ENCODE data around the gene KAZN.
A peak's percentile ranks its signal among the peaks of the same experiment; 100 is the strongest.

KAZN gene

DNA sequence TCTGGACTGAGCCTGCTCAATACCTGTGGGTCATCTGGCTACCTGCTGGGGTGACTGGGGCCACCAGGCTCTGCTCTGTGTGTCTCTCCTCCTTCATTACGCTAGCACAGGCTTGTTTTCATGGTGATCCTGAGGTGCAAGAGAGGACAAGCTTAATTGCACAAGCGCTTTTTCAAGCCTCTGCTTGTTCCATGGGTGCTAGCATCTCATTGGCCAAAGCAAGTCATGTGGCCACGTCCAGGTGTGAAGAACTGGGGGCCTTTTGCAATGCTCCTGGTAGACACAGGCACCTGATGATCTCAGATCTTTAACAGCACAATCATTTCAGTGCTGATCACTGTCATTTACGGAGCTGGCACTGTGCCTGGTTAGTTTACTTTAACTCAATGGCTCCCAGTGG is 114.6 kb downstream of the KAZN start:
- no peak for DNase-seq (ENCODE audit: low spot score)

DNA sequence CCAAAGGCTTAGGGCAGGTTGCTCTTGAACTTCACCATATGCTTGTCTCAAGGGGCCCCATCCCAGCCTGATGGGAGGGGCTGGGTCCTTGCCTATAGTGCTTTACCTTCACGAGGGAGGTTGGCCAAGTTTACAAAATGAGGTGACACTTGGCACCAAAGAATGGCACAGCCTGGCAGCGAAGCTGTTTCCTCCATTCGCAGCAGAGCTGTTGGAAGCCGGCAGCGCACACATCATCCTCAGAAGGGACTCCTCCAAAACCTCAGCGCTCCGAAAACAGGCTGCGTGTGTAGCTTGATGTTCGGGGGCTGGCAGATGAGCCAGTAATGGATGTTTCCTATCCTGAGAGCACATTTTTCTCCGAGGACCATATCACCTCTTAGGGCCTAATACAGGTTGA is 116.8 kb downstream of the KAZN start:
- no peak for DNase-seq (ENCODE audit: low spot score)

DNA sequence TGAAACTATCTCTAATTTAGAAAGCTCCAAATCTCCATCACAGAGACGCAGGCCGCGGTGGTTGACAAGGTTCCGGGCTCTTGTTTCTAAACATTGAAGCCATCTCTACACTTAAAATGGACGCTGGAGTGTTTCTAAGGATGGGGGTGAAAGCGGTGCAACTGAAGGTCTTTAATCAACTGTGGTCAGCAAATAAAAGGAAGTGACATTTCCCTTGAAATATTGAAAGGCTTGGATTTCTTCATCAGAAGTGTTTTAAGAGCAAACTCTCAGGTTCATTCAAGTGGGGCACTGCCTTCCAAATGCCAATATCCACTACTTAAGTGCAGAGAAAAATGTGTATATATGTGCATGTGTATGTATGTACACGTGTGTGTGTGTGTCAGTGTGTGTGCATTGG is 117.3 kb downstream of the KAZN start:
- DNase-seq (ENCODE audit: low spot score): no peak

DNA sequence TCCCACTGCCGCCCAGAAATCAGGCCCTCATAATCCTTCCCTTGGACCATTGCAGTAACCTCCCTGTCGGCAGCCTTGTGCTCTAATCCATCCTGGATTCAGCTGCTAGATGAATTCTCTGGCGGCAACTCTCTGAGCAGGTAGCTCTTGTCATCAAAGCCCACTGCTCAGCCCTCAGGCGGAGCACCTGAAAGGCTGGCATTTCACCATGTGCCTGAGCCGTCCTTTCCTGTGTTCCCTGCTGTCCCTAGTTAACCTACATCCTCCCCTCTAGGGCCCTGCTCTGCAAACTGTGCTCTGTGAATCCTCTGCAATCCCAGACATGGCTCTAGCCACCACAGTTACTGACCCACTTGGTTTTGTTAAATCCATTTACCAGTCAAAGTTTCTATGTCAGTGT is 118.0 kb downstream of the KAZN start:
- no peak for DNase-seq (ENCODE audit: low spot score)

DNA sequence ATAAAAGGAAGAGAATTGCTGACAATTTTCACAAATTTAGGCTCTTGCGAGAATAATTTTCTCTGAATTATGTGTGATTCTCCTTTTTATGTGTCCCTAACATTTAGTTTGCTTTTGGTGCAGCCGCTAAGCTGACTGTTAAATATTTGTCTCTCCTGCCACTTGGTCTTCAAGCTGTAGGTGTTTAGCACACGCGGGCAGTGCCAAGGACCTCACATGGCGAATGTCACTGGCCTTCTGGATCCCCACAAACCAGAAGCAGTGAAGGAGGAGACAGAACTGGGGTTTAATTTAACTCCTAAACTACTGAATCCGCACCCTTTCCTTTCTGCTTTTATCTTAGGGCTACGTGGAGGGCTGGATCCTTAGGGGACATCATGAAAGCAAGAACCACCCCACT is 120.0 kb downstream of the KAZN start:
- DNase-seq (ENCODE audit: low spot score): no peak

DNA sequence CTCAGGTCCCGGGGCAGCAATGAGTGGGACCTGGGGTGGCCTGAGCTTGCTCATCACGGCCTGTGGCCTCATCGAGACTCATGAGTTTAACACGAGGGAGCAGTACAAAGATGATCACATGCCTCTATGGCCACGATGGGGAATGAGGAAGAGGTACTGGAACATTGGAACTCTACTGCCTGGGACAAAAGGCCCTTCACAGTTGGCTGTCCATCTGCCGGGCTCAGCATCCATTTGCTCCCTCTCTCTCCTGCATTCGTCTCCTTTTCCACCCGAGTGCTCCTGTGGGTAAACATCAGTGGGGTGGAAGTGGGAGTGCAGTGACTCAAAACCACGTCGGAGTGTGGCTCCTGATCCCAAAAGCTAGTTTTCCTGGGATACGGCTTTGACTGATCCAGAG is 124.9 kb downstream of the KAZN start:
- DNase-seq (ENCODE audit: low spot score): no peak

DNA sequence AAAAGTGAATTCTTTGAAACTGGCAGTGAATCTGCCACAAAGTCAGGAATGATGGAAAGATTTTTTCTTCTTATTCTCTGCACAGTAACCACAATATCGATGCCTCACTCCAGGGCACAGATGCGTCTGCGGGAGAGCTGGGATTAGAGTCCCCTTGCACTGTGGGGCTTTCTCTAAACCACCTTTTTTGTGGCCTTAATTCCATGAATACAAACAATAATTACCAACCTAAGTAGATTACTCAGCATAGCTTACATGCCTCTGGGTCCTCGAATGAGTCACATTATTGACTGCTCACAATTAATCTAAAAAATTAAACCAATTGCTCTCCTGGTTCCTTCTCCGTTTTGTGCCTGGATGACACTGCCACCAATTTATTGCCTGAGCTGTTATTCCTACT is 125.8 kb downstream of the KAZN start:
- DNase-seq (ENCODE audit: low spot score): peak; percentile 23

DNA sequence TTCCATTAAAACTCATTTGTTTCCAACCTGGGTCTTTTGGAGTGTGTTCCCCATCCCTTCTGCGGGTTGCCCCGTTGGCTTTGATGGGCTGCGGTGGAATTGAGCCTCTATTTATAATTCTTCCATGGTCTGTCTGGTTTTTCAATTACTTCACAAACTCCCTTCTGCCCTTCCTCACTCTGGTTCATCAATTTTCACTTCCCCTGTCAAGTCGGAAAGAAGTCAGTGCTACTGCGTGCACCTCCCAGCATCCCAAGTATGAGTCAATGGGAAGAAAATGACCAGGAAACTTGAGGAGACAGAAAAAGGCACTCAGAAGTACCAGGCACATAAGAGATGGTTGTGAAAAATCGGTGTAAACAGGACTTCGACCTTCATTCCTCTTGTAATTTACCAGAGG is 126.2 kb downstream of the KAZN start:
- DNase-seq (ENCODE audit: low spot score): no peak

DNA sequence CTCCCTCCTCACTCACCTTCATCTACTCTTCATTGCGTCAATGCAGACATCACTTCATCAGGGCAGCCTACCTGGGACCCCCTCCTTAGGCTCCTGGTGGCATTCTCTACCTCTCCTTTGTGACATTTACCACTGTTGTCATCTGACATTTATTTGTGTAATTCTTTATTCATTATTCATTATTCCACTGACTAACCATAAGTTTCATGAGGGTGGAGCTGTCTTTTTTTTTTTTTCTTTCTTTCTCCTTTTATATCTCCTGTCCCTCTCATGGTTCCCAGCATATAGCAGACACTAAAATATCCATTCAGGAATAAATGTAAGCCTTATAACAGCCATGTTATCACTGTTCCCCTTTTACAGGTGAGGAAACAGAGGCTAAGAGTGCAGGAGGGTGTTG is 126.8 kb downstream of the KAZN start:
- DNase-seq (ENCODE audit: low spot score): no peak

DNA sequence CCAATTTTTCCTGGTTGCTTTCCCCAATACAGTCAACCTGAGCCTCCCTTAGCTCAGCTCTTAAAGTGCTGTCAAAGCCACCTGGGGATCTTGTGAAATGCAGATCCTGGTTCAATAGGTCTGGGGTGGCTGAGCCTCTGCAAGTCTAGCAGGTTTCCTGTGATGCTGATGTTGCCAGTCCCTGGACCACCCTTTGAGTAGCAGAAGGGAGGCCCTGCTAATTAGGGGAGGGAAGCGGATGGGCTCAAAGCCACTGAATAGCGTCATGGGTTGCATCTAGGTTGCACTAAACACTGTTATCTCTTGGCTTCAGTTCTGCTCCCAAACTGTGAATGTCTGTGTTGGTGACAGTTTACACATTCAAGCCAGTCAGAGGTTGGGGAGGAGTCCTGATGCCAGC is 127.2 kb downstream of the KAZN start:
- DNase-seq (ENCODE audit: low spot score): no peak

DNA sequence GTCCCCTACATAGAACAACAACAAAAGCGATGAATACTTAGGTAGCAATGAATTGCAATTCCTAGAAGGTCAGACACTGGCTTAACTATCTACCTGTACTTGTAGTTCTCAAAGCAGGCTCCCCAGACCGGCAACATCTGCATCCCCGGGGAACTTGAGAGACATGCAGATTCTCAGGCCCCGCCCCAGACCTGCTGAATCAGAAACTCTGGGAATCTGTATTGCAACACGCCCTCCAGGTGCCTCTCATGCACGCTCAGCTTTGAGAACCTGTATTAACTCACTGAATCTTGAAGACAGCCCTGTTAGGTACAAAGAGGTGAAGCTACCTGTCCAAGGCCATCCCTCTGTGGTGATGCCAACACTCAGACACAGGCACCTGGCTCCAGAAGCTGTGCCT is 128.1 kb downstream of the KAZN start:
- DNase-seq (ENCODE audit: low spot score): no peak

DNA sequence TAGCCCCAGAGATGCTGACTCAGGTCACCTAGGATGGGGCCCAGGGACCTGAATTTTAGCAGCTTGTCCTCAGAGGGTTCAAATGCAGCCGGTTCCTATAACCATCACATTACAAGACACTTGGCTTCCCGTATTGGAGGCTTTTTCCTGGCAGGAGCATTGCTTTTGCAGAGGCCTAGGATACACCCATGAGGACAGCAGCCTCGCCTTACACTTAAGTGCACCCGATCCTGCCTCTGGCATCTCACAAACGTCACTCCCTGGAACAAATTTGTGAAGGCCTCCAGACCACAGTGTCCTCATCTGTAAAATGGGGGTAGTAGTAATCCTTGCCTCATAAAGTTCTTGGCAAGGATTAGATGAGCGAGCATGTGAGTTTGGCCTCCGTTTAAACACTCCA is 130.0 kb downstream of the KAZN start:
- DNase-seq (ENCODE audit: low spot score): no peak

DNA sequence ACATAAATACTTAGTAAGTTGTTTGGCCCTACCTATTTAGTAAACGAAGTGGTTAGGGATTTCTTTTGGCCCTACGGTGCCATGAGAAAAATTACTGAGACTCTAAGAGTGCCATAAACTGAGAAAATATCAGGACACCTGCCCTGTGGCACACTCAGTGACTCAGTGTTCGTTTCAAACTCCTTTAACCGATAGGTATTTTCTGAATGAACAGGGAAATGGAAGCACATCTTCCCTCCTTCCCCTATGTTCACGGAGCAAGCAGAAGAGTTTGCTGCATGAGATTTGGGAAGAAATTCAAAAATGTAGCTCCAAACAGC is 134.2 kb downstream of the KAZN start:
- DNase-seq (ENCODE audit: low spot score): no peak

DNA sequence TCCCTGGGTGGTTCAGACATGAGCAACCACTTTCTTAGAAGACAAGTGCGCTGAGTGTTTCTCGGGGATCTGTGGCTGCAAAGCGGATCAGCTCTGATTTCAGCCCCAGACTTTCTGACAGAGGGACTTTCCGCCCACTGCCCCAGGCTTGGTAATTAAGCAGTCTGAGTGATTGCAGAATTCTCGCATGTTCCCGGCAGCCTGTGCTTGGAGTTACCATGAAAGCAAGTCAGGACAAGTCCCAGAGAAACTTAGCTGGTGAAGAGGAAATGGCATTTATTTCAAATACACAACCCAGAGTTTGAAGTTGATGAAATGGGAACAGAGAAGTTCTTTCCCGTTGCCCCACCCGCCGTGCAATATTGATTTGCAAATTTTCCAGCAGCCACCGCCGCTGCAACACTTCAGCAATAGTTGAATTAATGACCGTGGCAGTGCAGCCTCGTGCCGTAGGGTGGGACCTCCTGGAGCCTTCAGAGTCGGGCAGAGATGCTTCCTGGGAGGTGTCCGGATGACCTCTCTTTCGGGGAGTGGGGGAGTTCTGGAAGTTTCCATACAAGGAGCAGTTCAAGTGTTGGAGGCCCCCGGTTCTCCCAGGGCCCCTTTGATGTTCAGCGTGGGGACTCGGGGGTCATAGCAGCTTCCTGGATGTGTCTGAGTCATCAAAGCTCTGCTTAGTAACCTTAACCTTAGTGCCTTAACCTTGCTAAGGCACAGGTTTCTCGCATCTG is 134.7 kb downstream of the KAZN start:
- DNase-seq (ENCODE audit: low spot score): peak; percentile 38

DNA sequence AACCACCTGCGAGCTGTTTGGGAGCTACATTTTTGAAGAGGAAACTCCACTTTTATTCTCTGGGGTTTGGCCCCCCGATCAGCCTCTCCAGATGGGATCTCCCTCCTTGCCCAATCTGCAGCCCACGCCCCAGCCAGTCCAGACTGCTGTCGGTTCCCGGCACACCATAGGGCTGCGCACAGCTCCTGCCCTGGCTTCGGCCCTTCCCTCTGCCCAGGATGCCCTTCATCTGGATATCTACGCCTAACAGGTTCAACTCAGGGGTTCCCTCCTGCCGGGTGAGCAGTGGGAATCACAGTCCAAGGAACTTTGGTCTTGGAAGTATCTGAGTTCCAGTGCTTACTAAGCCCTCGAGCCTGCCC is 135.3 kb downstream of the KAZN start:
- DNase-seq (ENCODE audit: low spot score): no peak

DNA sequence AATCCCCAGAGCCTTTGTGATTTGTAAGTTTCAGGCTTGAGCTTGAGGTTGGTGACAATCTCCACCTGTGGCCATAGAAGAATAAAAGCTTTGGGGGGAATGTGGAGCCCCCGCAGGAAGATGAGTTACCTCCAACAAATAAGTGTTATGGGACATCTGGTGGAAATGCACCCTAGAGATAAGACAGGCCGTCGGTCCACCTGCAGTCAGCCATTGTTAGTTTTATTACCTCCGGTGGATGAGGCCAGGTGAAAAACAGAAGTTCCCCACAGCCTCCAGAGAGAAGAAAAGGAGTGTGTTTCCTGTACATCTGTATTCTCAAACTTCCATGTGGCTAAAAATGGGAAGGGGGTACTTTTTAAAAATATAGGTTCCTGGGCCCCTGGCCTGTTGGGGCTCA is 137.4 kb downstream of the KAZN start:
- DNase-seq (ENCODE audit: low spot score): no peak

DNA sequence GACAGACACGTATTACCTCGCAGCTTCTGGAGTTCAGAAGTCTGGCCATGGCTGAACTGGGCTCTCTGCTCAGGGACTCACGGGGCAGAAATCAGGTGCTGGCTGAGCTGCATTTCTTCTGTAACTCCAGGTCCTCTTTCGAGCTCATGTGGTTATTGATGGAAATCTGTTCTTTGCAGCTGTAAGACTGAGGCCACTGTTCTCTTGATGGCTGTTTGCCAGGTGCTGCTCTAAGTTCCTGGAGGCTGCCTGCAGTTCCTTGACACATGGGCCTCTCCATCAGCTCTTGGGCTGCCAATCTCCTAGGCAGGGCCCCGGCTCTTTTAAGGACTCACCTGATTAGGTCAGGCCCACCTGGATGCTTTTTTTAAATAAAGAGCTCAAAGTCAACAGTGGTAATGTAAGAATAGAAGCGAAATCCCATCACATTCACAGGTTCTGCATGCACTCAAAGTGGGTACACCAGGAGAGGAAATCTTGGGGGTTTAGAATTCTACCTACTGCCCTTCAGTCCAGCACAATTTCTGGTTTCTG is 139.1 kb downstream of the KAZN start:
- DNase-seq (ENCODE audit: low spot score): no peak

DNA sequence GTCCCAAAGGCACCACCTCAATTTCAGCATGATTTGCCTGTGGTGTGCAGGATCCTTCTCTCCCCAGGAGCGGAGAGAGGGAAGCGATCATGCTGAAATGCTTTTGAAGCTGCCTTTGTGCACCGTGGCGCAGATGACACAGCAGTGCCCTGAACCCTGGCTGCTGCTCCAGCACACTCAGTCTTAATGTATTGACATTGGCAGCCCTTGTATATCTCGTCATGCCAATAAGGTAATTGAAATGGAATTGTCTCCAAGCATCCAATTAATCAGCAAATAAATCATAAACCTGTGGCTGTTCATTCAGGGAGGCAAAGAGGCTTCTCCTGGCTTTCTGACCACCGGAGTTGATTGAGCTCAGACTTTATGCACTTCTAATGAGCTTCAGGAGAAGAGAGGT is 139.8 kb downstream of the KAZN start:
- no peak for DNase-seq (ENCODE audit: low spot score)

DNA sequence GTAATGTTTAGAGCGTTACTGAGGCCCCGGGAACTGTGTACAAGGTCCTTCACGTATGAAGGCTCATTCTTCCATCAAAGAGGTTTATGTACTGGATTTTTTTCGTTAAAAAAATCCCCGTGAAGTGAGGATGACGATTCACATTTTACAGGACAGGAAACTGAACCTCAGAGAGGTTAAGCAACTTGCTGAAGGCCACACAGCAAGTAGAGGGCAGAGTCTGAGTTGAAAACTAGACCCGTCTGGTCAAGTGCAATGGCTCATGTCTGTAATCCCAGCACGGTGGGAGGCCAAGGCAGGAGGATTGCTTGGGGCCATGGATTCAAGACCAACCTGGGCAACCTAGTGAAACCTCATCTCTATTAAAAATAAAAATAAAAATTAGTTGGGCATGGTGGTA is 140.2 kb downstream of the KAZN start:
- no peak for DNase-seq (ENCODE audit: low spot score)

DNA sequence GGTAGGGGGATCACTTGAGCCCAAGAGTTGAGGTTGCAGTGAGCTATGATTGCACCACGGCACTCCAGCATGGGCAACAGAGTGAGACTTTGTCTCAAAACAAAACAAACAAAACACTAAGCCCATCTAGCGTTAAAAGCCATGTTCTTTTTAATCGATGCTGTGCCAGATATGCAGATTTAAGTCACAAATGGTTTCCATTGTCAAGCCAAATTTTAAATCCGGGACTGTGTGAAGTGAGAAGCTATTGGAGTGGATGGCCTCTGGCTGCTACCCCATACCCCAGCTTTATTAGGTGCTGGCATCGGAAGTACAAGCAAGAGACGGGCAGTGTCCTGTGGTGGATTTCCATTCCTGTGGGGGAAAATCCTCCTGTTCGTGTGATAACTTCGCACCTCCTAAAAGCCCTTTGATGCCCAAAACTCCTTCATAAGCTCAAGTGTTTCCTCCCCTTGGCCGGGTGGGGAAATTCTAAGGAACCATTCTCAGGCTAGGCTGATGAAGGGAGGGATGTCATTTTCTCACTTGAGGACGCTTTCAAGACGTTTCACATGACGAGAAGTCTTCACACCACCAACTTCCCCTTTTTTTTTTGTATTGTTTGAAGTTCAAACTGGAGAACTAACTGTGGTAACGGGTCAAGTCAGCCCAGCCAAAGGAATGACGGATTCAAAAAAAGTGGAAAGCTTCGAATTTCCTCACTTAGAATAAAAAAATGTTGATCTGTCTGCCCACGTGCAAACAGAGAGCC is 140.8 kb downstream of the KAZN start:
- no peak for DNase-seq (ENCODE audit: low spot score)

DNA sequence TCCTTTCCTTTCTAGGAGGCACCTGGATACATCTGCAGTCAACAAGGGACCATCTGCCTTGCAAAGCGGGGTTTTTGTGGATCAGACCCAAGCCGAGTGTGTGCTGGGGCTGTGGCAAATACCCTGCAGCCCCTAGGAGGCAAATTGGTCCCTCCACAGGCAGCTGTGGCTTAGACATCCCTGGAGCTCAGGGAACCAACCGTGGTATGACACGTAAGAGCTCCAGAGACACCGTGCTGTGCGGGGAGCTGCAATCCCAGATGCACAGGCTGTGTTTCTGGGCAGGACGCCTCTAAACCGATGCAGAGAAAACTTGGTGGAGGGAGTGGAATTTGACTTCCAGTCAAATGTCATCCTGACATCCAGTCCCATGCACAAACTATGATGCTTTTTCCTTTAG is 141.5 kb downstream of the KAZN start:
- no peak for DNase-seq (ENCODE audit: low spot score)

DNA sequence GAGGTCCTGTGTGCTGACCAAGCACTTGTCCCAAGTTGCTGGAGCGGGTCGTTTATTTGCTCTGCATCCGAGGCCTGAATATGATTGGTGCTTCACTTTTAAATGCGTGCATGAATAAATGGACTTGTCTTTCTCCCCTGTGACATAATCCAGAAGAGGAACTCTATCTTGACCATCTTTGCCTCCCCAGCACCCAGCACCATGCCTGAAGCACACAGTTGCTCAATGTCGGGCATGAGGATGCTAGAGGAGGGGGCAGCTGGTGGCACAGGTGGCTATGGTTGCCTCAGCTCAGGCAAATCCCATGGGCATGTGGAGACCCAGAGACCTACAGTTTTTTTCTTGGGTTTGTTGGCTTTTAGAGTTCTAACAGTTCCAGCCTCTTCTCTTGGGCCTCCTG is 142.6 kb downstream of the KAZN start:
- DNase-seq (ENCODE audit: low spot score): no peak

DNA sequence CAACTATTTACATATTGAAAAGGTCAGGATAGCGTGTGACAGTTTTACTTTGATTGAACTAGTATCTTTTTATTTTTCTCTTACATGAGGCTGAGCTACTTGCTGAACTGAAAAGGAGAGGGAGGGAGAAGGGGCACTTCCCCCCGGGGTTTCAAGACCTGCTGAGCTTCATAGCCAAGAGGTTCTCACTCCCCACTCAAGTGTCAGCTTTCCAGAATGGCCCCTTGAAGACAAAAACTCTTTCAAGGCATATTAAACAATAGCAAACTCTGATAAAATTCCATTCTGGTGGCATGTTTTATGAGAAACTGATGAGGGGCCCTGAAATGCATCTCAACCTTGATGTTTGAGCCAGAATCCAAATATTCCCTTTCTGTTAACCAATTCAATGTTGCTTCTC is 143.0 kb downstream of the KAZN start:
- no peak for DNase-seq (ENCODE audit: low spot score)
